Measurements from ENCODE around the gene PDE4B. TPM values are rescaled to one million over a fixed set of nuclear protein-coding genes. Genes with fewer than 3 reads are reported as not detected.

The PDE4B gene
- total and polyA plus RNA-seq, 7 donors, result 4.1 to 191 (median 16.3) TPM

- 91 to 100% (median 96%) methylated on average over 1 of the region's 1 CpG for WGBS, 3 donors
These were observed 462.1 kb downstream of the PDE4B start for GRCh38 chr1:66254785-66255184.

GRCh38 chr1:66256629-66257572 lies 464.2 kb downstream of the PDE4B start:
- intact Hi-C loops (cut with DNase I), result no loop called here

More at GRCh38 chr1:66254785-66255184, 462.1 kb downstream of the PDE4B start:
- TF ChIP-seq CTCF (IDR thresholded peaks at IDR 0.05), result no peak
- no peak overlapping the region for H3K27ac ChIP-seq
- no peaks in the 10 kb centered on the region for H3K9me3 ChIP-seq
- ATAC-seq (no peak), DNase-seq (no peak)
- peaks cover 25% of the 10 kb centered on the region for H3K4me1 ChIP-seq
- no peaks in the 10 kb centered on the region for H3K27me3 ChIP-seq (ENCODE audit: insufficient read depth in 3 of 3, low read length in 2 of 3)
- no peak overlapping the region for H3K4me3 ChIP-seq
- intact Hi-C loops (cut with DNase I), result loop anchor here in 1 of 2 donors (5.0 kb wide), 1 partner anchor 248 kb away; no protein-coding TSS in a partner anchor
- H3K36me3 ChIP-seq (ENCODE audit: insufficient read depth in 1 of 2, low read depth in 1 of 2), result no peaks in the 10 kb centered on the region

GRCh38 chr1:66258404-66259105 lies 465.9 kb downstream of the PDE4B start:
- Histone ChIP-seq H3K27me3 (ENCODE audit: insufficient read depth in 3 of 3, low read length in 2 of 3) (no peaks in the 10 kb centered on the region), H3K4me1 (peaks cover 43% of the 10 kb centered on the region), H3K27ac (peak overlapping the region; percentile 13), H3K4me3 (no peak overlapping the region), H3K36me3 (ENCODE audit: insufficient read depth in 1 of 2, low read depth in 1 of 2) (no peaks in the 10 kb centered on the region), H3K9me3 (no peaks in the 10 kb centered on the region)
- intact Hi-C loops (cut with DNase I), result no loop called here
- ATAC-seq, result no peak
- TF ChIP-seq CTCF (IDR thresholded peaks at IDR 0.05), result no peak
- 38 to 59% (median 42%) methylated on average over 4 of the region's 4 CpGs for WGBS, 3 donors
- DNase-seq, result no peak

More at GRCh38 chr1:66256629-66257572, 464.2 kb downstream of the PDE4B start:
- DNase-seq (no peak), ATAC-seq (no peak)
- Histone ChIP-seq H3K36me3 (ENCODE audit: insufficient read depth in 1 of 2, low read depth in 1 of 2) (no peaks in the 10 kb centered on the region), H3K4me3 (no peak overlapping the region), H3K27me3 (ENCODE audit: insufficient read depth in 3 of 3, low read length in 2 of 3) (no peaks in the 10 kb centered on the region), H3K9me3 (no peaks in the 10 kb centered on the region), H3K4me1 (peaks cover 34% of the 10 kb centered on the region), H3K27ac (no peak overlapping the region)
- TF ChIP-seq CTCF (IDR thresholded peaks at IDR 0.05), result no peak
- 80 to 88% (median 83%) methylated on average over 5 of the region's 5 CpGs for WGBS, 3 donors

GRCh38 chr1:66261364-66261763 lies 468.7 kb downstream of the PDE4B start:
- DNase-seq, result no peak
- peak overlapping the region; percentile 88 for H3K27ac ChIP-seq

More at GRCh38 chr1:66261364-66261763, 468.7 kb downstream of the PDE4B start:
- no peaks in the 10 kb centered on the region for H3K36me3 ChIP-seq (ENCODE audit: insufficient read depth in 1 of 2, low read depth in 1 of 2)
- no peak overlapping the region for H3K4me3 ChIP-seq
- no peaks in the 10 kb centered on the region for H3K27me3 ChIP-seq (ENCODE audit: insufficient read depth in 3 of 3, low read length in 2 of 3)
- H3K9me3 ChIP-seq, result no peaks in the 10 kb centered on the region
- no peak for TF ChIP-seq CTCF (IDR thresholded peaks at IDR 0.05)
- peaks cover 61% of the 10 kb centered on the region for H3K4me1 ChIP-seq
- intact Hi-C loops (cut with DNase I), result no loop called here
- ATAC-seq, result no peak

Measured in psoas muscle (tissue), 8 donors.